HepG2 (cell line): ENCODE measurements around the gene TFAP2A. TPM values are rescaled to one million over a fixed set of nuclear protein-coding genes. Genes with fewer than 3 reads are reported as not detected.

Source experiments
- HNRNPH1 ChIP-seq: fragments of 200-400 bp; formaldehyde crosslinking; optimal IDR thresholded peaks from 2 replicates; pipeline ENCODE3; 2017; ENCODE audit warnings: mild to moderate bottlenecking, low read depth, low read length
- MED8 ChIP-seq: sonication (generic); formaldehyde crosslinking; IDR thresholded peaks from 2 replicates; pipeline ENCODE4 v1.8.1; 2023; ENCODE audit warnings: mild to moderate bottlenecking, missing genetic modification reagents; ENCODE audit not compliant: insufficient replicate concordance
- NFKBIZ ChIP-seq: IDR thresholded peaks from 2 replicates; pipeline ENCODE4 v1.6.1; 2018; ENCODE audit warnings: missing genetic modification reagents, missing compliant biosample characterization
- TAF1 ChIP-seq: sonication (generic); formaldehyde crosslinking; IDR thresholded peaks from 2 replicates; pipeline ENCODE4 v1.4.0; 2020; ENCODE audit warnings: missing genetic modification reagents
- TEAD2 ChIP-seq: sonication (generic); formaldehyde crosslinking; IDR thresholded peaks from 2 replicates; pipeline ENCODE4 v1.9.0; 2021; ENCODE audit warnings: missing genetic modification reagents
- U2AF2 ChIP-seq: fragments of 200-400 bp; formaldehyde crosslinking; IDR thresholded peaks from 2 replicates; pipeline ENCODE4 v1.6.1; 2017; ENCODE audit warnings: low read depth, mild to moderate bottlenecking, low read length
- ZNF10 ChIP-seq: sonication (generic); formaldehyde crosslinking; IDR thresholded peaks from 2 replicates; pipeline ENCODE4 v1.4.0; 2020; ENCODE audit warnings: mild to moderate bottlenecking, low read depth, missing genetic modification reagents, borderline replicate concordance
- ZNF160 ChIP-seq: sonication (generic); formaldehyde crosslinking; IDR thresholded peaks from 2 replicates; pipeline ENCODE4 v1.8.0; 2022; ENCODE audit warnings: mild to moderate bottlenecking, inconsistent platforms, missing genetic modification reagents
- ZNF225 ChIP-seq: sonication (generic); formaldehyde crosslinking; IDR thresholded peaks from 2 replicates; pipeline ENCODE4 v1.4.0; 2020; ENCODE audit warnings: mild to moderate bottlenecking, missing genetic modification reagents
- ZNF34 ChIP-seq: sonication (generic); formaldehyde crosslinking; IDR thresholded peaks from 2 replicates; pipeline ENCODE4 v1.4.0; 2020; ENCODE audit warnings: mild to moderate bottlenecking, missing genetic modification reagents, borderline replicate concordance
- ZNF703 ChIP-seq: sonication (generic); formaldehyde crosslinking; IDR thresholded peaks from 2 replicates; pipeline ENCODE4 v1.5.1; 2020; ENCODE audit warnings: missing genetic modification reagents, mild to moderate bottlenecking, moderate library complexity, borderline replicate concordance
- ZNF841 ChIP-seq: sonication (generic); formaldehyde crosslinking; IDR thresholded peaks from 2 replicates; pipeline ENCODE4 v1.8.1; 2023; ENCODE audit warnings: missing genetic modification reagents, borderline replicate concordance
- ZNF850 ChIP-seq: sonication (generic); formaldehyde crosslinking; conservative IDR thresholded peaks from 2 replicates; pipeline ENCODE4 v1.9.0; 2021; ENCODE audit warnings: mild to moderate bottlenecking, missing genetic modification reagents
- polyA plus RNA-seq, 8 experiments: library from polyadenylated mRNA; depleted of rRNA in 3 of 8; stranded (reverse) in 7 of 8; unstranded in 1 of 8; fragments of >200 nt; fragmentation: Illumina TruSeq in 4 of 8; extraction: Trizol in 4 of 8; gene quantifications; 2 replicates each; pipeline versions ENCODE4 v1.2.1 to v1.2.3, GENCODE V29; 2011 to 2016; ENCODE audit warnings: low read depth in 4 of 8, missing spikeins in 1 of 8, mixed read lengths in 1 of 8; ENCODE audit not compliant: insufficient read depth in 1 of 8
- total RNA-seq, 5 experiments: library from RNA; depleted of rRNA; stranded (reverse); fragments of >200 nt; fragmentation: Illumina TruSeq; extraction: Trizol; gene quantifications; 2 replicates each; pipeline ENCODE4 v1.2.3, GENCODE V29; 2016; ENCODE audit warnings: low read depth in 1 of 5
- TF ChIP-seq, protein P1 (sequence below): sonication (generic); formaldehyde crosslinking; IDR thresholded peaks from 2 replicates; pipeline ENCODE4 v1.4.0; 2020; ENCODE audit warnings: missing genetic modification reagents
- TF ChIP-seq, protein P2 (sequence below): sonication (generic); formaldehyde crosslinking; IDR thresholded peaks from 2 replicates; pipeline ENCODE4 v1.5.1; 2020; ENCODE audit warnings: missing genetic modification reagents, mild to moderate bottlenecking, borderline replicate concordance
- TF ChIP-seq, protein P3 (sequence below): sonication (generic); formaldehyde crosslinking; IDR thresholded peaks from 2 replicates; pipeline ENCODE4 v1.4.0; 2020; ENCODE audit warnings: mild to moderate bottlenecking, missing genetic modification reagents
- TF ChIP-seq, protein P4 (sequence below): IDR thresholded peaks from 2 replicates; pipeline ENCODE4 v1.6.1; 2012; ENCODE audit warnings: low read length, improper control_type of control experiment

Gene TFAP2A
- total and polyA plus RNA-seq, 2 of the 13 experiments (the other 11 are each of a cell fraction or from before 2014, with no cell fraction given), result not detected

DNA sequence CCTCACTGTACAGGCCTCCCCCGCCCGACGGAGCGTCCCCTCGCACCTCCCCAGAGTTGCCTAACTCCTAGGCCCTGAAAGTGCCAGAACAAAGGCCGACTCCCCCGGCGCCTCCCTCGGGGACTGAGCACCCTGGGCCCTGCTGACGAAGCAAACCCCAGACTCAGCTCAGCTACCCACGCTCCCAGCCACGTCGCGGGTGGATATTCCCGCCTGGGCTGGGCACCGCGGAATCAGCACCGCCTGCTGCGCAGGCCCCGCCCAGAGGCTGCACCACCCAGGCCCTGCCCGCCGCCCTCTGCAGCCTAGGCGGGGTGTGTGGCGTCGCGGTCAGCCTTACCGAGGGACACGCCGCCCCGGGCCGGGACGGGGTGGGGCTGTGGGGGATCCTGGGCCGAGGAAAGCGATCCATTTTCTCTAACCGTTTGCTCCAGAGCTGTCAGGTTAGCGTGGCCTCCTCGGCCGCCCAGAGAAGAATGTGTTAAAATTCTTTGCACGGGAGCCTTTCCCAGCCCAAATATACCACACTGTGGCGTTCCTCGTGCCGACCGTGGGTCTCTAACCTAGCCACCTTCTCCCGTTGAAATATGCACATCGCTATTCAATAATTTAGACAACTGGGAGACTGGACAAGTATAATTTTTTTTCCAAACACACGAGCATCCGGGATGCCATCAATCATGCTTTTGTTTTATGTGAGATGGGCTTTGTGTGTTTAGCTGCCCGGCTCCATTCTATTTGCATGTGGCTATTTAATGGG, 31.4 kb downstream of the TFAP2A start (continued):
- TF ChIP-seq, protein P1, sequence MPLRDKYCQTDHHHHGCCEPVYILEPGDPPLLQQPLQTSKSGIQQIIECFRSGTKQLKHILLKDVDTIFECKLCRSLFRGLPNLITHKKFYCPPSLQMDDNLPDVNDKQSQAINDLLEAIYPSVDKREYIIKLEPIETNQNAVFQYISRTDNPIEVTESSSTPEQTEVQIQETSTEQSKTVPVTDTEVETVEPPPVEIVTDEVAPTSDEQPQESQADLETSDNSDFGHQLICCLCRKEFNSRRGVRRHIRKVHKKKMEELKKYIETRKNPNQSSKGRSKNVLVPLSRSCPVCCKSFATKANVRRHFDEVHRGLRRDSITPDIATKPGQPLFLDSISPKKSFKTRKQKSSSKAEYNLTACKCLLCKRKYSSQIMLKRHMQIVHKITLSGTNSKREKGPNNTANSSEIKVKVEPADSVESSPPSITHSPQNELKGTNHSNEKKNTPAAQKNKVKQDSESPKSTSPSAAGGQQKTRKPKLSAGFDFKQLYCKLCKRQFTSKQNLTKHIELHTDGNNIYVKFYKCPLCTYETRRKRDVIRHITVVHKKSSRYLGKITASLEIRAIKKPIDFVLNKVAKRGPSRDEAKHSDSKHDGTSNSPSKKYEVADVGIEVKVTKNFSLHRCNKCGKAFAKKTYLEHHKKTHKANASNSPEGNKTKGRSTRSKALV (CRISPR knock-in tag), result no peak
- TF ChIP-seq ZNF160 (CRISPR knock-in tag), result no peak
- no peak for TF ChIP-seq U2AF2
- TF ChIP-seq, protein P2, sequence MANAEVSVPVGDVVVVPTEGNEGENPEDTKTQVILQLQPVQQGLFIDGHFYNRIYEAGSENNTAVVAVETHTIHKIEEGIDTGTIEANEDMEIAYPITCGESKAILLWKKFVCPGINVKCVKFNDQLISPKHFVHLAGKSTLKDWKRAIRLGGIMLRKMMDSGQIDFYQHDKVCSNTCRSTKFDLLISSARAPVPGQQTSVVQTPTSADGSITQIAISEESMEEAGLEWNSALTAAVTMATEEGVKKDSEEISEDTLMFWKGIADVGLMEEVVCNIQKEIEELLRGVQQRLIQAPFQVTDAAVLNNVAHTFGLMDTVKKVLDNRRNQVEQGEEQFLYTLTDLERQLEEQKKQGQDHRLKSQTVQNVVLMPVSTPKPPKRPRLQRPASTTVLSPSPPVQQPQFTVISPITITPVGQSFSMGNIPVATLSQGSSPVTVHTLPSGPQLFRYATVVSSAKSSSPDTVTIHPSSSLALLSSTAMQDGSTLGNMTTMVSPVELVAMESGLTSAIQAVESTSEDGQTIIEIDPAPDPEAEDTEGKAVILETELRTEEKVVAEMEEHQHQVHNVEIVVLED (CRISPR knock-in tag), result no peak
- no peak for TF ChIP-seq ZNF703
- no peak for TF ChIP-seq MED8 (CRISPR knock-in tag)
- peak; percentile 65; the same call in 1 of the 2 replicates for TF ChIP-seq ZNF225 (CRISPR knock-in tag)
- TF ChIP-seq NFKBIZ (CRISPR knock-in tag), result no peak
- TF ChIP-seq ZNF850 (CRISPR knock-in tag), result no peak
- 0 out of 2 replicates have a peak, but pooled peaks have one; percentile 17 for TF ChIP-seq ZNF841
- no peak for TF ChIP-seq ZNF34 (CRISPR knock-in tag)
- no peak for TF ChIP-seq ZNF10
- TF ChIP-seq, protein P3, sequence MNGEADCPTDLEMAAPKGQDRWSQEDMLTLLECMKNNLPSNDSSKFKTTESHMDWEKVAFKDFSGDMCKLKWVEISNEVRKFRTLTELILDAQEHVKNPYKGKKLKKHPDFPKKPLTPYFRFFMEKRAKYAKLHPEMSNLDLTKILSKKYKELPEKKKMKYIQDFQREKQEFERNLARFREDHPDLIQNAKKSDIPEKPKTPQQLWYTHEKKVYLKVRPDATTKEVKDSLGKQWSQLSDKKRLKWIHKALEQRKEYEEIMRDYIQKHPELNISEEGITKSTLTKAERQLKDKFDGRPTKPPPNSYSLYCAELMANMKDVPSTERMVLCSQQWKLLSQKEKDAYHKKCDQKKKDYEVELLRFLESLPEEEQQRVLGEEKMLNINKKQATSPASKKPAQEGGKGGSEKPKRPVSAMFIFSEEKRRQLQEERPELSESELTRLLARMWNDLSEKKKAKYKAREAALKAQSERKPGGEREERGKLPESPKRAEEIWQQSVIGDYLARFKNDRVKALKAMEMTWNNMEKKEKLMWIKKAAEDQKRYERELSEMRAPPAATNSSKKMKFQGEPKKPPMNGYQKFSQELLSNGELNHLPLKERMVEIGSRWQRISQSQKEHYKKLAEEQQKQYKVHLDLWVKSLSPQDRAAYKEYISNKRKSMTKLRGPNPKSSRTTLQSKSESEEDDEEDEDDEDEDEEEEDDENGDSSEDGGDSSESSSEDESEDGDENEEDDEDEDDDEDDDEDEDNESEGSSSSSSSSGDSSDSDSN (CRISPR knock-in tag), result 0 out of 2 replicates have a peak, but pooled peaks have one; percentile 22
- no peak for TF ChIP-seq TEAD2
- no peak for TF ChIP-seq HNRNPH1
- TF ChIP-seq, protein P4, sequence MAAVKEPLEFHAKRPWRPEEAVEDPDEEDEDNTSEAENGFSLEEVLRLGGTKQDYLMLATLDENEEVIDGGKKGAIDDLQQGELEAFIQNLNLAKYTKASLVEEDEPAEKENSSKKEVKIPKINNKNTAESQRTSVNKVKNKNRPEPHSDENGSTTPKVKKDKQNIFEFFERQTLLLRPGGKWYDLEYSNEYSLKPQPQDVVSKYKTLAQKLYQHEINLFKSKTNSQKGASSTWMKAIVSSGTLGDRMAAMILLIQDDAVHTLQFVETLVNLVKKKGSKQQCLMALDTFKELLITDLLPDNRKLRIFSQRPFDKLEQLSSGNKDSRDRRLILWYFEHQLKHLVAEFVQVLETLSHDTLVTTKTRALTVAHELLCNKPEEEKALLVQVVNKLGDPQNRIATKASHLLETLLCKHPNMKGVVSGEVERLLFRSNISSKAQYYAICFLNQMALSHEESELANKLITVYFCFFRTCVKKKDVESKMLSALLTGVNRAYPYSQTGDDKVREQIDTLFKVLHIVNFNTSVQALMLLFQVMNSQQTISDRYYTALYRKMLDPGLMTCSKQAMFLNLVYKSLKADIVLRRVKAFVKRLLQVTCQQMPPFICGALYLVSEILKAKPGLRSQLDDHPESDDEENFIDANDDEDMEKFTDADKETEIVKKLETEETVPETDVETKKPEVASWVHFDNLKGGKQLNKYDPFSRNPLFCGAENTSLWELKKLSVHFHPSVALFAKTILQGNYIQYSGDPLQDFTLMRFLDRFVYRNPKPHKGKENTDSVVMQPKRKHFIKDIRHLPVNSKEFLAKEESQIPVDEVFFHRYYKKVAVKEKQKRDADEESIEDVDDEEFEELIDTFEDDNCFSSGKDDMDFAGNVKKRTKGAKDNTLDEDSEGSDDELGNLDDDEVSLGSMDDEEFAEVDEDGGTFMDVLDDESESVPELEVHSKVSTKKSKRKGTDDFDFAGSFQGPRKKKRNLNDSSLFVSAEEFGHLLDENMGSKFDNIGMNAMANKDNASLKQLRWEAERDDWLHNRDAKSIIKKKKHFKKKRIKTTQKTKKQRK, result no peak
- no peak for TF ChIP-seq TAF1
